Breast epithelium (tissue), 4 donors: ENCODE measurements around the gene ANKS1B. TPM values are rescaled to one million over a fixed set of nuclear protein-coding genes. Genes with fewer than 3 reads are reported as not detected.

Experiments used
- DNase-seq, 2 donors: peaks; one replicate each; pipeline ENCODE4 v3.0.0-alpha.2; 2019; ENCODE audit warnings: low spot score in 2 of 2
- H3K27ac ChIP-seq, 2 donors: fragments of 200-600 bp; sonication (generic) in 1 of 2; one replicate each; pipeline ENCODE4 v1.5.1; 2016 to 2019; ENCODE audit warnings: mild to moderate bottlenecking in 1 of 2
- H3K27me3 ChIP-seq, 2 donors: fragments of 200-600 bp; sonication (generic) in 1 of 2; one replicate each; pipeline versions ENCODE4 v1.5.1 to v1.6.0; 2017 to 2019; ENCODE audit warnings: control low read depth in 1 of 2, mild to moderate bottlenecking in 1 of 2
- H3K36me3 ChIP-seq: fragments of 200-600 bp; one replicate; pipeline ENCODE4 v1.5.1; 2019
- H3K4me1 ChIP-seq, 2 donors: fragments of 200-600 bp; sonication (generic); one replicate each; pipeline ENCODE4 v1.5.1; 2016 to 2019; ENCODE audit warnings: control low read depth in 1 of 2
- H3K4me3 ChIP-seq, 3 donors: fragments of 200-600 bp; sonication (generic); 1 replicate in 2 of 3; 2 replicates in 1 of 3; pipeline ENCODE4 v1.5.1; 2016 to 2019; ENCODE audit warnings: mild to moderate bottlenecking in 3 of 3, moderate library complexity in 2 of 3
- H3K9me3 ChIP-seq, 2 donors: fragments of 200-600 bp; sonication (generic) in 1 of 2; one replicate each; pipeline ENCODE4 v1.5.1; 2016 to 2019; ENCODE audit warnings: control low read depth in 1 of 2
- POLR2A ChIP-seq: fragments of 450-650 bp; IDR thresholded peaks from one replicate; pipeline ENCODE4 v1.6.1; 2016; ENCODE audit warnings: antibody characterized with exemption, mild to moderate bottlenecking, moderate library complexity
- POLR2AphosphoS5 ChIP-seq, 3 donors: sonication (generic); formaldehyde crosslinking; IDR thresholded peaks; one replicate each; pipeline ENCODE4 v1.6.1; 2017; ENCODE audit warnings: antibody characterized with exemption in 3 of 3
- intact Hi-C: fragments of 100-400 bp; cut with DNase I; formaldehyde crosslinking; loops from one replicate; pipeline ENCODE4 v1.15.1; 2023; ENCODE audit warnings: low total_unique reads
- total RNA-seq, 3 donors: library from RNA; depleted of rRNA; stranded (reverse); fragments of >200 nt; gene quantifications; one replicate each; pipeline ENCODE4 v1.1.0, GENCODE V29; 2016
- TF ChIP-seq, protein P1 (sequence below), 3 donors: fragments of 450-650 bp; IDR thresholded peaks; one replicate each; pipeline ENCODE4 v1.5.1; 2016 to 2017; ENCODE audit warnings: antibody characterized with exemption in 3 of 3, mild to moderate bottlenecking in 3 of 3, moderate library complexity in 3 of 3

Gene ANKS1B
- total RNA-seq, 3 donors from 2014 or later, result 16.6 to 115 (median 32.4) TPM

DNA sequence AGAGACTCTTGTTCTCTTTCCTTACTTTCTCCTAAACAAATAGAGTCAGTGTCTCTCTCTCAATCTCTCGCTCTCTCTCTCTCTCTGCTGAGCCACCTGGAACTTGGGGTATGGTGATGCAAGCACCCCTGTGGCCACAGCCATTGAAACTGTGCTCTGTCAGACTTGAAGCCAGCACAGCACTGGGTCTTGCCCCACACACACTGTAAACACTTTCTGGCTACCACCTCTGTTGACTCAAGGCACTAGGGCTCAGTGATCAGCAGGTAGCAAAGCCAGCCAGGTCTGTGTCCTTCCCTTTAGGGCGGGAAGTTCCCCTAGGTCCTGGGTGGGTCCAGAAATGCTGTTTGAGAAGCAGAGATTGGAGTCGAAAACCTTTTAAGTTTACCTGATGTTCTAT lies 463.1 kb downstream of the ANKS1B start:
- Histone ChIP-seq H3K4me1 (no peaks in the 10 kb centered on the region), H3K27ac (no peak overlapping the region), H3K9me3 (peaks cover 0 to 6% of the 10 kb centered on the region in 2 donors), H3K36me3 (no peaks in the 10 kb centered on the region), H3K27me3 (no peaks in the 10 kb centered on the region), H3K4me3 (no peak overlapping the region)
- DNase-seq, result no peak
- intact Hi-C loops, result no loop called here
- TF ChIP-seq POLR2A, result no peak

DNA sequence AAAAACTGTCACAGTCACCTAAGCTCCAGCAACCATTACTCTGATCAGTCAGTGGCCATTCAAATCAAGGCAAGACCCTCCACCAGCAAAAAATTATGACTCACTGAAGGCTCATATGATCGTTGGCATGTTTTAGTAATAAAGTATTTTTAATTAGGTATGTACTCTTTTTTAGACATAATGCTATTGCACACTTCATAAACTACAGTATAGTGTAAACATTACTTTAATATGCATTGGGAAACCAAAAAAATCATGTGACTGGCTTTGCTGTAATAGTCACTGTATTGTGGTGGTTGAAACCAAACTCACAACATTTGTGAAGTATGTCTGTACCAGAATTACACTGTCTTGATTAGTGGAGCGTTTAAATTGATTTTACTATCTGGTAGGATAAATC lies 471.7 kb downstream of the ANKS1B start:
- TF ChIP-seq, protein P1, sequence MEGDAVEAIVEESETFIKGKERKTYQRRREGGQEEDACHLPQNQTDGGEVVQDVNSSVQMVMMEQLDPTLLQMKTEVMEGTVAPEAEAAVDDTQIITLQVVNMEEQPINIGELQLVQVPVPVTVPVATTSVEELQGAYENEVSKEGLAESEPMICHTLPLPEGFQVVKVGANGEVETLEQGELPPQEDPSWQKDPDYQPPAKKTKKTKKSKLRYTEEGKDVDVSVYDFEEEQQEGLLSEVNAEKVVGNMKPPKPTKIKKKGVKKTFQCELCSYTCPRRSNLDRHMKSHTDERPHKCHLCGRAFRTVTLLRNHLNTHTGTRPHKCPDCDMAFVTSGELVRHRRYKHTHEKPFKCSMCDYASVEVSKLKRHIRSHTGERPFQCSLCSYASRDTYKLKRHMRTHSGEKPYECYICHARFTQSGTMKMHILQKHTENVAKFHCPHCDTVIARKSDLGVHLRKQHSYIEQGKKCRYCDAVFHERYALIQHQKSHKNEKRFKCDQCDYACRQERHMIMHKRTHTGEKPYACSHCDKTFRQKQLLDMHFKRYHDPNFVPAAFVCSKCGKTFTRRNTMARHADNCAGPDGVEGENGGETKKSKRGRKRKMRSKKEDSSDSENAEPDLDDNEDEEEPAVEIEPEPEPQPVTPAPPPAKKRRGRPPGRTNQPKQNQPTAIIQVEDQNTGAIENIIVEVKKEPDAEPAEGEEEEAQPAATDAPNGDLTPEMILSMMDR (IDR thresholded peaks at IDR 0.05), result no peak
- TF ChIP-seq POLR2A (no peak), POLR2AphosphoS5 (IDR thresholded peaks at IDR 0.05) (no peak)
- Histone ChIP-seq H3K4me1 (no peaks in the 10 kb centered on the region), H3K4me3 (no peak overlapping the region), H3K27me3 (no peaks in the 10 kb centered on the region), H3K36me3 (no peaks in the 10 kb centered on the region), H3K9me3 (peaks cover 0 to 20% of the 10 kb centered on the region in 2 donors), H3K27ac (no peak overlapping the region)
- DNase-seq, result no peak
- intact Hi-C loops, result no loop called here

DNA sequence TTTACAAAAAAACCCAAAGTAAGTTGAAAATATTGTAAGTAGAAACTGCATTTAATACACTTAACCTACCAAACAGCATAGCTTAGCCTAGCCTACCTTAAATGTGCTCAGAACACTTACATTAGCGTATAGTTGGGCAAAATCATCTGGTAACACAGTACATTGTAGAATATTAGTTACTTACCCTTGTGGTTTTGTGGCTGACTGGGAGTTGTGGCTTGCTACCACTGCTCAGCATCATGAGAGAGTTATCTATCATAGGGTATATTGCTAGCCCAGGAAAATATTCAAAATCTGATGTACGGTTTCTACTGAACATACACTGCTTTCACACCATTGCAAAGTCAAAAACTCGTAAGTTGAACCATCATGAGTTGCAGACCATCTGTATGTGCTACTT lies 478.9 kb downstream of the ANKS1B start:
- TF ChIP-seq, protein P1 (IDR thresholded peaks at IDR 0.05), result no peak
- no peak for TF ChIP-seq POLR2A
- TF ChIP-seq POLR2AphosphoS5 (IDR thresholded peaks at IDR 0.05), result no peak
- Histone ChIP-seq H3K4me3 (no peak overlapping the region), H3K36me3 (no peaks in the 10 kb centered on the region), H3K27me3 (no peaks in the 10 kb centered on the region), H3K9me3 (peaks cover 0 to 11% of the 10 kb centered on the region in 2 donors), H3K27ac (no peak overlapping the region), H3K4me1 (no peaks in the 10 kb centered on the region)
- no peak for DNase-seq
- intact Hi-C loops, result no loop called here

DNA sequence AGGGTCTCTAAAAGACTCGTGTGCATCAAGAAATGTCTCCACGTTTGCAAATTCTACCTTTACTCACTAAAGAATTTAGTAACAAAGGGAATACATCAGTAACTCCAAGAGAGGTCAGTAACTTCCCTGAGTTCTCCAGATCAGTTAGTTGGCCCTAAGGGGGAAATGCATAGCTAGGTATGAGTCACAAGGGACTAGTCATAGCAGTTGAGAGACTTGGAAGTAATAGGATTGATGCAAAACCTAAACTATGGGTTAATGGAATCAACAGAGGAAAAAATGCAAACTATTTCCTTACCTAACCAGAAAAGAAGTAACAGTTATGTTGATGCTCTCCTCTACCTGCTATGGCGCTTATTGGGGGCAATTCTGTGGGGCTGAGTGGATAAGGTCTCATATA lies 486.0 kb downstream of the ANKS1B start:
- Histone ChIP-seq H3K4me1 (no peaks in the 10 kb centered on the region), H3K9me3 (no peaks in the 10 kb centered on the region), H3K4me3 (no peak overlapping the region), H3K27ac (no peak overlapping the region), H3K27me3 (no peaks in the 10 kb centered on the region), H3K36me3 (no peaks in the 10 kb centered on the region)
- DNase-seq, result no peak
- TF ChIP-seq POLR2A (no peak), POLR2AphosphoS5 (IDR thresholded peaks at IDR 0.05) (no peak)
- TF ChIP-seq, protein P1 (IDR thresholded peaks at IDR 0.05), result no peak
- intact Hi-C loops, result no loop called here

DNA sequence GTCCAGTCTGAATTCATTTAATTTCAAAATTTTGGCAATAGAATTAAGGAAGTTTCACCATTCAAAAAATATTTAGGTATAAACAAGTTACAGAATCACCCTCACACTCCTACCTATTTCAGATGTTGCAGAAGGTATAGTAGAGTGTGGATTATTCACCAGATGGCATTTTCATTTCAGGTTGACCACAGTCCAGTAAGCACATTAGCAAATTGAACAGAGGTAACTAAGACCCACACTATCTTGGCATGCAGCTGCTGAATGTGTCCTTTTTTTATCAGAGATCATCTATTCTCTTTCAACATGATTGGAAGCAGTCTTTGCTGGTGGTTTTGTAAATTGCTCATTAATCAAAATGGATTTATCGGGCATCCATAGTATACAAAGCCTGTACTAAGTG lies 488.9 kb downstream of the ANKS1B start:
- TF ChIP-seq POLR2AphosphoS5 (IDR thresholded peaks at IDR 0.05) (no peak), POLR2A (no peak)
- TF ChIP-seq, protein P1 (IDR thresholded peaks at IDR 0.05), result no peak
- intact Hi-C loops, result no loop called here

DNA sequence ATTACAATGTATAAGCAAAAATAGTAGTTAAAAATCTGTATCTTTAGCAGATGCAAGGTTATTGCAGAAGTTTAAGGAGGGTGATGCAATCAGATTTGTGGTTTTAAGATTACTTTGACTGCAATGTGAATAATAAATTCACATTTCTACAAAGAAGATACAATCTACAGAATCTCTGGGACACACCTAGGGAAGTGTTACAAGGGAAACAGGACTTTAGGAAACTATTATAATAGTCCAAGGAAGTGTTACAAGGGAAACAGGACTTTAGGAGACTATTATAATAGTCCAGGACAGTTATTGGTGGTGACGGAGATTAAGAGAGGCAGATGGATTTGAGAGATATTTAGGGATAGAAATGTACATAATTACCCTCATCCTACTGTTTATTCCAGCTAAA lies 491.5 kb downstream of the ANKS1B start:
- Histone ChIP-seq H3K9me3 (no peaks in the 10 kb centered on the region), H3K27me3 (no peaks in the 10 kb centered on the region), H3K36me3 (no peaks in the 10 kb centered on the region), H3K4me1 (no peaks in the 10 kb centered on the region), H3K27ac (no peak overlapping the region), H3K4me3 (no peak overlapping the region)
- intact Hi-C loops, result no loop called here
- TF ChIP-seq POLR2AphosphoS5 (IDR thresholded peaks at IDR 0.05), result no peak
- TF ChIP-seq, protein P1 (IDR thresholded peaks at IDR 0.05), result no peak
- no peak for TF ChIP-seq POLR2A
- no peak for DNase-seq

More for the DNA sequence above, 488.9 kb downstream of the ANKS1B start:
- no peak for DNase-seq
- no peaks in the 10 kb centered on the region for H3K27me3 ChIP-seq
- H3K4me3 ChIP-seq, result no peak overlapping the region
- no peaks in the 10 kb centered on the region for H3K9me3 ChIP-seq
- H3K4me1 ChIP-seq, result no peaks in the 10 kb centered on the region
- no peaks in the 10 kb centered on the region for H3K36me3 ChIP-seq
- H3K27ac ChIP-seq, result no peak overlapping the region
